Measurements from ENCODE around the gene SCLT1.

DNA sequence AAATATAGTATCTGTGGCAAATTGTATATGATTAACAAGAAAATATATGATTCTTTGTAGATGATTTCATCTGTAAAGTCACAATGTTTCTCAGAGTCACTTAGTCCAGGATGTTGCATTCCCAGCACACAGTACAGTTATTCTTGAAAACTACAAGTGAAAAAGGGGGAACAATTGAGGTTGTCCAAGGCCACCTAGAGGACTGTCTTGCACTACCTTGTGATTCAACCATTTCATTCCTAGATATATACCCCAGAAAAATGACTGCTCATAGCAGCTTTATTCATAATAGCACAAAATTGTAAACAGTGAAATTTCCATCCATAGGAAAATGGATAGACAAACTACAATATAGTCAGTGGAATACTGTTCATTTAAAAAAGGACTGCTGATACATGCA is 18.6 kb upstream of the SCLT1 start:
- TF ChIP-seq EP300 (IDR thresholded peaks at IDR 0.05) (no peak), POLR2AphosphoS5 (IDR thresholded peaks at IDR 0.05) (no peak), POLR2A (IDR thresholded peaks at IDR 0.05) (no peak), CTCF (IDR thresholded peaks at IDR 0.05) (no peak)

All from gastroesophageal sphincter (tissue), 3 donors.